GM12878 (cell line): ENCODE measurements around the gene THOC6. TPM values are rescaled to one million over a fixed set of nuclear protein-coding genes. Genes with fewer than 3 reads are reported as not detected.

Experiments
- ATAC-seq: fragments of 200-7000 bp; cut with Tn5 transposase; 3 replicates; pipeline ENCODE4 v1.9.1; 2020; ENCODE audit warnings: mild to moderate bottlenecking, moderate library complexity
- BruUV-seq: library from RNA; stranded (reverse); fragments of 400-500 nt; replicated peaks from 2 replicates; lab custom pipeline; 2021; lab: Mats Ljungman, UMichigan
- CTCF ChIA-PET: fragments of 300-600 bp; sonication (Branson Sonifier 250); formaldehyde crosslinking; extraction: SDS; loops from one replicate; lab custom pipeline; 2021; ENCODE audit warnings: inconsistent platforms; lab: Yijun Ruan, JAX
- POLR2A ChIA-PET: fragments of 350-600 bp; formaldehyde crosslinking; extraction: SDS; loops from one replicate; lab custom pipeline; 2021; ENCODE audit warnings: inconsistent platforms; lab: Charles Lee
- RAD21 ChIA-PET: fragments of 300-600 bp; sonication (Branson Sonifier 250); formaldehyde crosslinking; loops from one replicate; lab custom pipeline; 2023; ENCODE audit warnings: antibody characterized with exemption; ENCODE audit not compliant: unreplicated experiment; lab: Charles Lee
- SMC1A ChIA-PET: fragments of 300-600 bp; sonication (Branson Sonifier 250); formaldehyde crosslinking; loops from one replicate; lab custom pipeline; 2023; ENCODE audit not compliant: unreplicated experiment, uncharacterized antibody; lab: Charles Lee
- DNase-seq: peaks from one replicate; pipeline ENCODE4 v3.0.0-alpha.2; 2011; ENCODE audit warnings: low read depth, low spot score
- FAIRE-seq: peaks from 3 replicates; lab custom pipeline; 2011; peaks lifted over from hg19 to GRCh38; lab: Jason Lieb, UNC
- H2AFZ ChIP-seq: 2 replicates; pipeline ENCODE4 v1.6.0; 2011; ENCODE audit warnings: low read depth, low read length, control low read depth; ENCODE audit not compliant: control insufficient read depth
- H3K27ac ChIP-seq: 2 replicates; pipeline ENCODE4 v1.5.1; 2011; ENCODE audit warnings: control low read depth; ENCODE audit not compliant: control insufficient read depth, insufficient read depth
- H3K27me3 ChIP-seq, 2 experiments: replicated peaks in 1 of 2; 2 replicates each; pipeline versions ENCODE4 v1.6.0 to v1.6.1; 2011; ENCODE audit warnings: low read length in 1 of 2; ENCODE audit not compliant: control insufficient read depth in 2 of 2, insufficient read depth in 2 of 2
- H3K36me3 ChIP-seq, 2 experiments: 2 replicates each; pipeline ENCODE4 v1.5.1; 2011; ENCODE audit warnings: low read length in 1 of 2; ENCODE audit not compliant: control insufficient read depth in 2 of 2, insufficient read depth in 2 of 2
- H3K4me1 ChIP-seq: 2 replicates; pipeline ENCODE4 v1.6.1; 2011; ENCODE audit warnings: mild to moderate bottlenecking, low read length, moderate library complexity, mixed read lengths; ENCODE audit not compliant: control insufficient read depth, insufficient read depth
- H3K4me2 ChIP-seq: 2 replicates; pipeline ENCODE4 v1.6.0; 2011; ENCODE audit warnings: control low read depth; ENCODE audit not compliant: control insufficient read depth, insufficient read depth
- H3K4me3 ChIP-seq: fragments of 200-600 bp; sonication (generic); 2 replicates; pipeline ENCODE4 v1.5.1; 2016
- H3K79me2 ChIP-seq: 2 replicates; pipeline ENCODE4 v1.6.0; 2011; ENCODE audit warnings: low read length; ENCODE audit not compliant: control insufficient read depth, insufficient read depth
- H3K9ac ChIP-seq: 2 replicates; pipeline ENCODE4 v1.8.0; 2011; ENCODE audit warnings: low read length, control low read depth, mixed read lengths; ENCODE audit not compliant: control insufficient read depth, insufficient read depth
- H3K9me3 ChIP-seq: replicated peaks from 3 replicates; pipeline ENCODE4 v1.5.1; 2011; ENCODE audit warnings: mild to moderate bottlenecking, low read length; ENCODE audit not compliant: control insufficient read depth, insufficient read depth
- H4K20me1 ChIP-seq: 2 replicates; pipeline ENCODE4 v1.6.0; 2011; ENCODE audit not compliant: control insufficient read depth, insufficient read depth
- BHLHE40 ChIP-seq, 2 experiments: fragments of 450-650 bp in 1 of 2; IDR thresholded peaks; 2 replicates each; pipeline ENCODE4 v1.6.1; 2011 to 2017; ENCODE audit warnings: low read depth in 2 of 2, borderline replicate concordance in 1 of 2, improper control_type of control experiment in 1 of 2, low read length in 1 of 2, mild to moderate bottlenecking in 1 of 2
- FOS ChIP-seq: IDR thresholded peaks from 3 replicates; pipeline ENCODE4 v1.6.1; 2011; ENCODE audit warnings: borderline replicate concordance; ENCODE audit not compliant: insufficient read length; ENCODE audit errors: extremely low read depth
- IRF4 ChIP-seq: IDR thresholded peaks from 2 replicates; pipeline ENCODE4 v1.6.1; 2011; ENCODE audit warnings: low read depth, low read length
- KAT2A ChIP-seq: conservative IDR thresholded peaks from 2 replicates; pipeline ENCODE4 v1.6.1; 2011; ENCODE audit warnings: low read depth, low read length; ENCODE audit not compliant: control insufficient read depth
- KDM1A ChIP-seq: fragments of 200-600 bp; sonication (generic); IDR thresholded peaks from 2 replicates; pipeline ENCODE4 v1.6.1; 2016; ENCODE audit warnings: borderline replicate concordance
- MEF2A ChIP-seq: IDR thresholded peaks from 2 replicates; pipeline ENCODE4 v1.6.1; 2011; ENCODE audit warnings: low read depth, mild to moderate bottlenecking, low read length, moderate library complexity; ENCODE audit not compliant: insufficient read depth
- NRF1 ChIP-seq: conservative IDR thresholded peaks from 2 replicates; pipeline ENCODE4 v1.6.1; 2011; ENCODE audit warnings: mild to moderate bottlenecking, low read depth, low read length, improper control_type of control experiment
- RCOR1 ChIP-seq: conservative IDR thresholded peaks from 2 replicates; pipeline ENCODE4 v1.6.1; 2012; ENCODE audit warnings: low read depth, low read length, improper control_type of control experiment
- SMARCA5 ChIP-seq: fragments of 450-650 bp; IDR thresholded peaks from 2 replicates; pipeline ENCODE4 v1.6.1; 2017; ENCODE audit warnings: mild to moderate bottlenecking
- TAF1 ChIP-seq: IDR thresholded peaks from 2 replicates; pipeline ENCODE4 v1.6.1; 2011; ENCODE audit warnings: mild to moderate bottlenecking, low read depth, low read length, borderline replicate concordance
- TBL1XR1 ChIP-seq: IDR thresholded peaks from 2 replicates; pipeline ENCODE4 v1.6.1; 2012; ENCODE audit warnings: low read depth, low read length, improper control_type of control experiment
- YBX1 ChIP-seq: fragments of 450-650 bp; IDR thresholded peaks from 2 replicates; pipeline ENCODE4 v1.6.1; 2016; ENCODE audit warnings: antibody characterized with exemption
- ZBED1 ChIP-seq: IDR thresholded peaks from 2 replicates; pipeline ENCODE4 v1.6.1; 2016; ENCODE audit warnings: borderline replicate concordance
- ZNF207 ChIP-seq: fragments of 450-650 bp; IDR thresholded peaks from 2 replicates; pipeline ENCODE4 v1.6.1; 2014; ENCODE audit warnings: antibody characterized with exemption, mild to moderate bottlenecking, borderline replicate concordance
- ZNF24 ChIP-seq: fragments of 450-650 bp; IDR thresholded peaks from 2 replicates; pipeline ENCODE4 v1.6.1; 2017; ENCODE audit warnings: antibody characterized with exemption, mild to moderate bottlenecking
- ZNF274 ChIP-seq: IDR thresholded peaks from one replicate; pipeline ENCODE4 v1.8.0; 2011; ENCODE audit not compliant: insufficient read length, insufficient read depth
- ZZZ3 ChIP-seq: IDR thresholded peaks from 2 replicates; pipeline ENCODE4 v1.6.1; 2011; ENCODE audit warnings: low read depth; ENCODE audit not compliant: control insufficient read depth, insufficient read length
- WGBS: methylation state at CpG from one replicate; pipeline ENCODE4 v1.1.6; 2016; ENCODE audit warnings: low lambda C conversion rate; ENCODE audit not compliant: insufficient replicate concordance, insufficient coverage; ENCODE audit errors: missing lambda C conversion rate; 5-methylcytosine and 5-hydroxymethylcytosine counted together
- in situ Hi-C: fragments of 300-500 bp; cut with MboI; formaldehyde crosslinking; loops from 9 replicates; pipeline ENCODE4 v1.14.3; 2018; ENCODE audit warnings: mixed read lengths
- intact Hi-C: fragments of 100-400 bp; cut with micrococcal nuclease; formaldehyde crosslinking; loops from one replicate; pipeline ENCODE4 v1.14.2; 2022; ENCODE audit not compliant: unreplicated experiment
- polyA plus RNA-seq, 11 experiments: library from polyadenylated mRNA; depleted of rRNA in 4 of 11; unstranded in 6 of 11; stranded (reverse) in 5 of 11; fragments of >200 nt; fragmentation: Nextera tagmentation in 4 of 11; fragmentation: Illumina TruSeq in 1 of 11; extraction: Ambion mirVana in 4 of 11; extraction: Trizol in 1 of 11; gene quantifications; 1 replicate in 1 of 11; 2 replicates in 10 of 11; pipeline versions ENCODE4 v1.2.1 to v1.2.3, GENCODE V29; 2011 to 2016; ENCODE audit warnings: inconsistent platforms in 2 of 11, missing spikeins in 2 of 11, low read depth in 1 of 11
- total RNA-seq, 4 experiments: library from RNA; depleted of rRNA in 3 of 4; stranded (reverse); fragments of >200 nt in 3 of 4; fragmentation: Illumina TruSeq in 1 of 4; extraction: Trizol in 1 of 4; gene quantifications; 2 replicates each; pipeline versions ENCODE4 v1.2.1 to v1.2.3, GENCODE V29; 2013 to 2021
- TF ChIP-seq, protein P1 (sequence below): fragments of 450-650 bp; IDR thresholded peaks from 2 replicates; pipeline ENCODE4 v1.6.1; 2017; ENCODE audit warnings: borderline replicate concordance

Gene THOC6
- total and polyA plus RNA-seq, 10 of the 15 experiments (the other 5 are each of a cell fraction or from before 2014, with no cell fraction given) = 1.0 to 54.4 (median 27.9) TPM

DNA sequence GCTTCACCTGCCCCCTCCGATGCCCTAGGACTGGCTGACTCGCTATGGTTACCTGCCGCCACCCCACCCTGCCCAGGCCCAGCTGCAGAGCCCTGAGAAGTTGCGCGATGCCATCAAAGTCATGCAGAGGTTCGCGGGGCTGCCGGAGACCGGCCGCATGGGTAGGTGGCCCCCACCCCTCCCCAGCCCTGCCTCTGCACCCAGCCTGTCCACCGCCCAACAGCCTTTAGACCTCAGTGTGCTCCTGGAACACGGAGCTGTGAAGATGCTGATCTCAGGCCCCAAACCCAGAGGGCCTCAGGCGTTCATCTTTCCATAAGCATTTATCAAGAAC lies 23.5 kb downstream of the THOC6 start (continued):
- TF ChIP-seq, protein P1, sequence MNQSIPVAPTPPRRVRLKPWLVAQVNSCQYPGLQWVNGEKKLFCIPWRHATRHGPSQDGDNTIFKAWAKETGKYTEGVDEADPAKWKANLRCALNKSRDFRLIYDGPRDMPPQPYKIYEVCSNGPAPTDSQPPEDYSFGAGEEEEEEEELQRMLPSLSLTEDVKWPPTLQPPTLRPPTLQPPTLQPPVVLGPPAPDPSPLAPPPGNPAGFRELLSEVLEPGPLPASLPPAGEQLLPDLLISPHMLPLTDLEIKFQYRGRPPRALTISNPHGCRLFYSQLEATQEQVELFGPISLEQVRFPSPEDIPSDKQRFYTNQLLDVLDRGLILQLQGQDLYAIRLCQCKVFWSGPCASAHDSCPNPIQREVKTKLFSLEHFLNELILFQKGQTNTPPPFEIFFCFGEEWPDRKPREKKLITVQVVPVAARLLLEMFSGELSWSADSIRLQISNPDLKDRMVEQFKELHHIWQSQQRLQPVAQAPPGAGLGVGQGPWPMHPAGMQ = no peak

DNA sequence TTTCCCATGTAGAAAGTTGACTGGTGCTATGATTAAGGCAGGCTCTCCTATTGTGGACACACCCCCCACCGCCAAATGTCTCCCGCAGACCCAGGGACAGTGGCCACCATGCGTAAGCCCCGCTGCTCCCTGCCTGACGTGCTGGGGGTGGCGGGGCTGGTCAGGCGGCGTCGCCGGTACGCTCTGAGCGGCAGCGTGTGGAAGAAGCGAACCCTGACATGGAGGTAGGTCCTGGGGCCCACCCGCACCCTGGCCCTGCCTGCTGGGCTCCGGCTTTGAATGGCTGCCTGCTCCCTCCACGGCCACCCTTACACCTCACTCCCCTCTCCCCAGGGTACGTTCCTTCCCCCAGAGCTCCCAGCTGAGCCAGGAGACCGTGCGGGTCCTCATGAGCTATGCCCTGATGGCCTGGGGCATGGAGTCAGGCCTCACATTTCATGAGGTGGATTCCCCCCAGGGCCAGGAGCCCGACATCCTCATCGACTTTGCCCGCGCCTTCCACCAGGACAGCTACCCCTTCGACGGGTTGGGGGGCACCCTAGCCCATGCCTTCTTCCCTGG lies 26.2 kb downstream of the THOC6 start:
- POLR2A ChIA-PET = no interaction called here

More for the DNA sequence above, 26.2 kb downstream of the THOC6 start:
- SMC1A ChIA-PET = no interaction called here
- Histone ChIP-seq H2AFZ (no peak overlapping the region), H3K27me3 (no peaks in the 10 kb centered on the region; a peak in 2 of 4 replicates), H3K27ac (no peak overlapping the region), H3K36me3 (no peaks in the 10 kb centered on the region), H3K4me3 (no peak overlapping the region), H4K20me1 (no peaks in the 10 kb centered on the region), H3K4me1 (peaks cover 4% of the 10 kb centered on the region), H3K9ac (no peak overlapping the region), H3K4me2 (no peak overlapping the region), H3K79me2 (no peaks in the 10 kb centered on the region), H3K9me3 (no peaks in the 10 kb centered on the region)
- WGBS = 69% methylated on average over 25 of the region's 26 CpGs
- CTCF ChIA-PET = interaction anchor here (3.7 to 5.6 kb wide), 3 partner anchors 9 to 22 kb away, joined by 18 to 28 read pairs (median 23); no protein-coding TSS in a partner anchor
- RAD21 ChIA-PET = no interaction called here
- no TSS peak for BruUV-seq
- intact Hi-C loops = no loop called here
- TF ChIP-seq ZNF274 = no peak
- no peak for TF ChIP-seq NRF1
- TF ChIP-seq ZNF207 = no peak
- TF ChIP-seq YBX1 = no peak
- TF ChIP-seq MEF2A = no peak
- no peak for TF ChIP-seq IRF4
- TF ChIP-seq FOS = no peak
- TF ChIP-seq KDM1A = no peak
- no peak for TF ChIP-seq TAF1
- no peak for TF ChIP-seq SMARCA5
- TF ChIP-seq ZNF24 = no peak
- no peak for TF ChIP-seq TBL1XR1
- TF ChIP-seq RCOR1 = no peak
- TF ChIP-seq KAT2A = no peak
- TF ChIP-seq BHLHE40 (IDR thresholded peaks at IDR 0.05; ENCODE audit: borderline replicate concordance in 1 of 2, low read depth in 2 of 2, low read length in 1 of 2) = no peak
- TF ChIP-seq ZBED1 = no peak
- no peak for TF ChIP-seq ZZZ3
- in situ Hi-C loops = no loop called here
- no peak for FAIRE-seq
- no peak for DNase-seq
- ATAC-seq = no peak
